A673 (cell line): ENCODE data around the gene ANKMY2.

Experiments
- EZH2 ChIP-seq: fragments of 200-600 bp; sonication (generic); IDR thresholded peaks from 2 replicates; pipeline ENCODE4 v1.6.1; 2017; ENCODE audit warnings: borderline replicate concordance, low read depth, mild to moderate bottlenecking, mixed read lengths, antibody characterized with exemption, low read length; ENCODE audit not compliant: poor library complexity, severe bottlenecking
- TF ChIP-seq, protein P1 (sequence below): fragments of 300-800, 200-600 bp; sonication (generic); conservative IDR thresholded peaks from 2 replicates; pipeline ENCODE4 v1.5.1; 2017; ENCODE audit warnings: low read depth, mild to moderate bottlenecking, antibody characterized with exemption, low read length, moderate library complexity, mixed read lengths

- TF ChIP-seq, protein P1, sequence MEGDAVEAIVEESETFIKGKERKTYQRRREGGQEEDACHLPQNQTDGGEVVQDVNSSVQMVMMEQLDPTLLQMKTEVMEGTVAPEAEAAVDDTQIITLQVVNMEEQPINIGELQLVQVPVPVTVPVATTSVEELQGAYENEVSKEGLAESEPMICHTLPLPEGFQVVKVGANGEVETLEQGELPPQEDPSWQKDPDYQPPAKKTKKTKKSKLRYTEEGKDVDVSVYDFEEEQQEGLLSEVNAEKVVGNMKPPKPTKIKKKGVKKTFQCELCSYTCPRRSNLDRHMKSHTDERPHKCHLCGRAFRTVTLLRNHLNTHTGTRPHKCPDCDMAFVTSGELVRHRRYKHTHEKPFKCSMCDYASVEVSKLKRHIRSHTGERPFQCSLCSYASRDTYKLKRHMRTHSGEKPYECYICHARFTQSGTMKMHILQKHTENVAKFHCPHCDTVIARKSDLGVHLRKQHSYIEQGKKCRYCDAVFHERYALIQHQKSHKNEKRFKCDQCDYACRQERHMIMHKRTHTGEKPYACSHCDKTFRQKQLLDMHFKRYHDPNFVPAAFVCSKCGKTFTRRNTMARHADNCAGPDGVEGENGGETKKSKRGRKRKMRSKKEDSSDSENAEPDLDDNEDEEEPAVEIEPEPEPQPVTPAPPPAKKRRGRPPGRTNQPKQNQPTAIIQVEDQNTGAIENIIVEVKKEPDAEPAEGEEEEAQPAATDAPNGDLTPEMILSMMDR, result no peak
- no peak for TF ChIP-seq EZH2
Observed at GRCh38 chr7:16644157-16644556, 1.4 kb downstream of the ANKMY2 start.
